ENCODE measurements around the gene GNG11.

GRCh38 chr7:93879356-93879755 is 42.2 kb upstream of the GNG11 start:
- TF ChIP-seq EZH2 (IDR thresholded peaks at IDR 0.05; ENCODE audit: insufficient read depth, poor library complexity, severe bottlenecking): no peak
- no peak for TF ChIP-seq EZH2phosphoT487 (IDR thresholded peaks at IDR 0.05; ENCODE audit: insufficient read depth, low read depth)
